Activated CD4-positive, alpha-beta T cell treated with anti-CD3 and anti-CD28 coated beads, Interleukin-2, amount 50 U/mL, for 24 hours (primary cell): ENCODE results near the gene GPD1L.
"Not testable (repeated sequence)": the region's sequence is repeated elsewhere in the genome, so short reads cannot be mapped to it uniquely, and the experiment has no call there.

Experiments
- DNase-seq, 2 donors: peaks; one replicate each; pipeline ENCODE4 v3.0.0-alpha.2; 2020; ENCODE audit warnings: low read depth in 1 of 2, low spot score in 1 of 2

GPD1L gene

GRCh38 chr3:32105291-32106131 lies 909 bp upstream of the GPD1L start:
- no peak for DNase-seq

- DNase-seq, result no peak
These were observed 526 bp downstream of the GPD1L start for GRCh38 chr3:32106929-32107362.

GRCh38 chr3:32108224-32108623 lies 1.8 kb downstream of the GPD1L start:
- DNase-seq, result not testable (repeated sequence)

- no peak for DNase-seq
These were observed 2.8 kb downstream of the GPD1L start for GRCh38 chr3:32109256-32109655.

- DNase-seq, result no peak
These were observed 3.9 kb downstream of the GPD1L start for GRCh38 chr3:32110233-32110760.

GRCh38 chr3:32111560-32111959 lies 5.1 kb downstream of the GPD1L start:
- no peak for DNase-seq

GRCh38 chr3:32113566-32113965 lies 7.1 kb downstream of the GPD1L start:
- no peak for DNase-seq

GRCh38 chr3:32113981-32114545 lies 7.6 kb downstream of the GPD1L start:
- no peak for DNase-seq

GRCh38 chr3:32114546-32115386 lies 8.3 kb downstream of the GPD1L start:
- peak; percentile 10 to 38 for DNase-seq

- no peak for DNase-seq
These were observed 10.9 kb downstream of the GPD1L start for GRCh38 chr3:32117320-32117719.

GRCh38 chr3:32118215-32118614 lies 11.8 kb downstream of the GPD1L start:
- DNase-seq, result no peak

- DNase-seq, result no peak
These were observed 14.1 kb downstream of the GPD1L start for GRCh38 chr3:32120471-32120870.

- no peak for DNase-seq
These were observed 14.7 kb downstream of the GPD1L start for GRCh38 chr3:32121137-32121536.

- no peak for DNase-seq
These were observed 17.2 kb downstream of the GPD1L start for GRCh38 chr3:32123620-32124019.

GRCh38 chr3:32125012-32125411 lies 18.6 kb downstream of the GPD1L start:
- DNase-seq, result no peak

- no peak for DNase-seq
These were observed 20.0 kb downstream of the GPD1L start for GRCh38 chr3:32126305-32127015.

- DNase-seq, result no peak
These were observed 20.9 kb downstream of the GPD1L start for GRCh38 chr3:32127219-32127826.

GRCh38 chr3:32128936-32129335 lies 22.5 kb downstream of the GPD1L start:
- no peak for DNase-seq

GRCh38 chr3:32129832-32130231 lies 23.4 kb downstream of the GPD1L start:
- no peak for DNase-seq

GRCh38 chr3:32132121-32132520 lies 25.7 kb downstream of the GPD1L start:
- DNase-seq, result no peak

GRCh38 chr3:32132706-32133105 lies 26.3 kb downstream of the GPD1L start:
- DNase-seq, result no peak
